Right lobe of liver (tissue), 4 donors: Measurements from ENCODE around the gene SATL1.

ENCODE experiments used
- CTCF ChIP-seq, 4 donors: fragments of 200-600 bp in 3 of 4; fragments of 450-650 bp in 1 of 4; IDR thresholded peaks; one replicate each; pipeline versions ENCODE4 v1.5.1 to v1.8.0; 2016 to 2022; ENCODE audit warnings: antibody characterized with exemption in 4 of 4, mild to moderate bottlenecking in 2 of 4
- POLR2A ChIP-seq: fragments of 450-650 bp; IDR thresholded peaks from one replicate; pipeline ENCODE4 v1.6.1; 2017; ENCODE audit warnings: antibody characterized with exemption, mild to moderate bottlenecking
- donor health status: DM: no; HTN: no; CAD: no.
- donor health status: DM: no; HTN: no; CAD: no.
- donor health status: DM: no; HTN: yes; CAD: no.

GRCh38 chrX:85089321-85089840, 154.2 kb downstream of the SATL1 start:
- TF ChIP-seq CTCF (IDR thresholded peaks at IDR 0.05) = no peak
- no peak for TF ChIP-seq POLR2A
